PC-9 (cell line): ENCODE data around the gene TMEM187. TPM values are rescaled to one million over a fixed set of nuclear protein-coding genes. Genes with fewer than 3 reads are reported as not detected.
A peak's percentile ranks its signal among the peaks of the same experiment; 100 is the strongest.

Experiments
- BruUV-seq: library from RNA; stranded (reverse); fragments of 400-500 nt; replicated peaks from 2 replicates; lab custom pipeline; 2021; lab: Mats Ljungman, UMichigan
- CTCF ChIA-PET: fragments of 300-600 bp; sonication (Branson Sonifier 250); formaldehyde crosslinking; loops from one replicate; lab custom pipeline; 2022; ENCODE audit warnings: antibody characterized with exemption; lab: Charles Lee
- POLR2A ChIA-PET: fragments of 300-600 bp; sonication (Branson Sonifier 250); formaldehyde crosslinking; loops from one replicate; lab custom pipeline; 2022; ENCODE audit warnings: antibody characterized with exemption; ENCODE audit not compliant: unreplicated experiment; lab: Charles Lee
- DNase-seq, 2 experiments: peaks; one replicate each; pipeline versions ENCODE4 v3.0.0 to v3.0.0-alpha.2; 2015 to 2022; ENCODE audit warnings: mixed read lengths in 1 of 2
- H2AFZ ChIP-seq: fragments of 200-600 bp; sonication (generic); 2 replicates; pipeline ENCODE4 v1.8.1; 2017; ENCODE audit warnings: antibody characterized with exemption
- H3F3A ChIP-seq: fragments of 200-600 bp; sonication (generic); 2 replicates; pipeline ENCODE4 v1.8.1; 2017; ENCODE audit warnings: antibody characterized with exemption, mild to moderate bottlenecking, low read depth; ENCODE audit not compliant: insufficient read depth
- H3K27ac ChIP-seq: fragments of 200-600 bp; sonication (generic); 2 replicates; pipeline ENCODE4 v1.6.1; 2016; ENCODE audit warnings: mixed run types
- H3K27me3 ChIP-seq: fragments of 200-600 bp; sonication (generic); 2 replicates; pipeline ENCODE4 v1.6.1; 2016; ENCODE audit warnings: low read depth, mixed run types; ENCODE audit not compliant: insufficient read depth
- H3K36me3 ChIP-seq: fragments of 200-600 bp; sonication (generic); 2 replicates; pipeline ENCODE4 v1.6.1; 2016; ENCODE audit warnings: low read depth, mixed run types
- H3K4me1 ChIP-seq: fragments of 200-600 bp; sonication (generic); replicated peaks from 2 replicates; pipeline ENCODE4 v1.6.1; 2016; ENCODE audit warnings: mixed run types; ENCODE audit not compliant: insufficient read depth
- H3K4me2 ChIP-seq: fragments of 200-600 bp; sonication (generic); 2 replicates; pipeline ENCODE4 v1.6.1; 2017; ENCODE audit warnings: mixed run types
- H3K4me3 ChIP-seq: fragments of 200-600 bp; sonication (generic); 2 replicates; pipeline ENCODE4 v1.6.1; 2016; ENCODE audit warnings: mixed run types
- H3K79me2 ChIP-seq: fragments of 200-600 bp; sonication (generic); 2 replicates; pipeline ENCODE4 v1.6.1; 2017; ENCODE audit warnings: low read depth, mixed run types
- H3K9me2 ChIP-seq: fragments of 200-600 bp; sonication (generic); 2 replicates; pipeline ENCODE4 v1.8.1; 2017; ENCODE audit warnings: mild to moderate bottlenecking; ENCODE audit not compliant: insufficient read depth
- H3K9me3 ChIP-seq: fragments of 200-600 bp; sonication (generic); 2 replicates; pipeline ENCODE4 v1.8.1; 2016; ENCODE audit warnings: low read depth; ENCODE audit not compliant: insufficient read depth
- H4K20me1 ChIP-seq: fragments of 200-600 bp; sonication (generic); 2 replicates; pipeline ENCODE4 v1.8.1; 2017; ENCODE audit not compliant: insufficient read depth
- CTCF ChIP-seq: fragments of 200-600 bp; sonication (generic); conservative IDR thresholded peaks from 2 replicates; pipeline ENCODE4 v1.6.1; 2017; ENCODE audit warnings: mixed run types, antibody characterized with exemption, mild to moderate bottlenecking, moderate library complexity
- EZH2 ChIP-seq: fragments of 200-600 bp; sonication (generic); IDR thresholded peaks from 2 replicates; pipeline ENCODE4 v1.8.0; 2017; ENCODE audit warnings: antibody characterized with exemption, low read depth
- intact Hi-C: fragments of 100-400 bp; cut with micrococcal nuclease; formaldehyde crosslinking; loops from one replicate; pipeline ENCODE4 v1.10.0; 2022; ENCODE audit not compliant: unreplicated experiment
- total RNA-seq: library from RNA; stranded (reverse); gene quantifications from 2 replicates; pipeline ENCODE4 v1.2.3, GENCODE V29; 2021

TMEM187 gene
- total RNA-seq, 1 experiment from 2014 or later: 20.1 TPM

- CTCF ChIA-PET: no interaction called here
- BruUV-seq: no TSS peak
- Histone ChIP-seq H3K27me3 (no peaks in the 10 kb centered on the region), H2AFZ (no peak overlapping the region), H3K27ac (no peak overlapping the region), H3K9me3 (no peaks in the 10 kb centered on the region), H3K4me2 (no peak overlapping the region), H3K9me2 (no peaks in the 10 kb centered on the region), H3F3A (no peaks in the 10 kb centered on the region), H3K79me2 (no peaks in the 10 kb centered on the region), H3K36me3 (no peaks in the 10 kb centered on the region), H3K4me1 (no peaks in the 10 kb centered on the region), H4K20me1 (peaks cover 9% of the 10 kb centered on the region; the same call in 1 of the 2 replicates), H3K4me3 (no peak overlapping the region)
- DNase-seq: peak in 1 of 2 experiments; percentile 70
- no peak for TF ChIP-seq EZH2
- peak; percentile 95 for TF ChIP-seq CTCF
- intact Hi-C loops: loop anchor here (5.0 kb wide), 1 partner anchor 246 kb away; no protein-coding TSS in a partner anchor
- POLR2A ChIA-PET: no interaction called here
Measured at GRCh38 chrX:153953342-153953830, 19.2 kb upstream of the TMEM187 start.

- H3K36me3 ChIP-seq: no peaks in the 10 kb centered on the region
- POLR2A ChIA-PET: no interaction called here
- peaks cover 9% of the 10 kb centered on the region; the same call in 1 of the 2 replicates for H4K20me1 ChIP-seq
- no peaks in the 10 kb centered on the region for H3K9me3 ChIP-seq
- intact Hi-C loops: loop anchor here (5.0 kb wide), 1 partner anchor 247 kb away; no protein-coding TSS in a partner anchor
- DNase-seq: no peak
- H3K4me1 ChIP-seq: no peaks in the 10 kb centered on the region
- H3K9me2 ChIP-seq: no peaks in the 10 kb centered on the region
- no peaks in the 10 kb centered on the region for H3F3A ChIP-seq
- no peaks in the 10 kb centered on the region for H3K79me2 ChIP-seq
- H3K27me3 ChIP-seq: no peaks in the 10 kb centered on the region
- CTCF ChIA-PET: no interaction called here
- BruUV-seq: no TSS peak
- TF ChIP-seq EZH2: no peak
- TF ChIP-seq CTCF: no peak
- H2AFZ ChIP-seq: no peak overlapping the region
- no peak overlapping the region for H3K27ac ChIP-seq
- H3K4me2 ChIP-seq: no peak overlapping the region
- no peak overlapping the region for H3K4me3 ChIP-seq
Measured at GRCh38 chrX:153953892-153954557, 18.5 kb upstream of the TMEM187 start.

- H3F3A ChIP-seq: no peaks in the 10 kb centered on the region
- no TSS peak for BruUV-seq
- H3K9me2 ChIP-seq: no peaks in the 10 kb centered on the region
- no peak overlapping the region for H3K4me2 ChIP-seq
- H3K36me3 ChIP-seq: no peaks in the 10 kb centered on the region
- intact Hi-C loops: loop anchor here (5.0 kb wide), 1 partner anchor 247 kb away; no protein-coding TSS in a partner anchor
- ChIA-PET POLR2A (no interaction called here), CTCF (no interaction called here)
- H3K27me3 ChIP-seq: no peaks in the 10 kb centered on the region
- no peak overlapping the region for H2AFZ ChIP-seq
- no peak overlapping the region for H3K27ac ChIP-seq
- TF ChIP-seq CTCF (no peak), EZH2 (no peak)
- peaks cover 9% of the 10 kb centered on the region; the same call in 1 of the 2 replicates for H4K20me1 ChIP-seq
- H3K4me1 ChIP-seq: no peaks in the 10 kb centered on the region
- H3K9me3 ChIP-seq: no peaks in the 10 kb centered on the region
- DNase-seq: no peak
- H3K79me2 ChIP-seq: no peaks in the 10 kb centered on the region
- H3K4me3 ChIP-seq: no peak overlapping the region
Measured at GRCh38 chrX:153954558-153955227, 17.9 kb upstream of the TMEM187 start.
